DND-41 (cell line): Measurements from ENCODE around the gene CD4.

Experiments
- CTCF ChIP-seq: IDR thresholded peaks from 2 replicates; pipeline ENCODE4 v1.5.1; 2012; ENCODE audit warnings: borderline replicate concordance, low read length, moderate library complexity, mild to moderate bottlenecking; ENCODE audit not compliant: poor library complexity, severe bottlenecking; ENCODE audit errors: extremely low read depth
- EZH2 ChIP-seq: IDR thresholded peaks from 3 replicates; pipeline ENCODE4 v1.6.1; 2012; ENCODE audit warnings: borderline replicate concordance, low read depth, mild to moderate bottlenecking, moderate library complexity, low read length, inconsistent platforms; ENCODE audit not compliant: severe bottlenecking

GRCh38 chr12:6849427-6849826 lies 60.1 kb downstream of the CD4 start:
- TF ChIP-seq CTCF = no peak
- TF ChIP-seq EZH2 = no peak
